ENCODE results near the gene SDF4.

GRCh38 chr1:1259119-1259488 lies 27.3 kb upstream of the SDF4 start:
- TF ChIP-seq EZH2 (IDR thresholded peaks at IDR 0.05; ENCODE audit: insufficient read depth, poor library complexity, severe bottlenecking) (no peak), EZH2phosphoT487 (IDR thresholded peaks at IDR 0.05; ENCODE audit: insufficient read depth, low read depth) (no peak)

Measured in GM23248 (cell line).